ENCODE results near the gene STIP1. TPM values are rescaled to one million over a fixed set of nuclear protein-coding genes. Genes with fewer than 3 reads are reported as not detected.
A peak's percentile ranks its signal among the peaks of the same experiment; 100 is the strongest.

STIP1 gene
- total RNA-seq, 2 donors from 2014 or later: 35.8 to 63.6 TPM

- 90 to 92% methylated on average over 1 of the region's 1 CpG for WGBS, 2 donors
- Histone ChIP-seq H3K4me1 (peaks cover 29% of the 10 kb centered on the region), H3K27ac (no peak overlapping the region), H3K4me3 (no peak overlapping the region), H3K27me3 (no peaks in the 10 kb centered on the region), H3K9me3 (no peaks in the 10 kb centered on the region), H3K36me3 (replicated peaks in 1 of 2; ENCODE audit: insufficient read depth in 1 of 2, low read depth in 2 of 2) (no peaks in the 10 kb centered on the region)
- intact Hi-C loops (cut with DNase I): no loop called here
- ATAC-seq (no peak), DNase-seq (no peak)
- TF ChIP-seq CTCF (IDR thresholded peaks at IDR 0.05): no peak
Observed at GRCh38 chr11:64178203-64178602, 7.8 kb upstream of the STIP1 start.

GRCh38 chr11:64178951-64179639 lies 6.9 kb upstream of the STIP1 start:
- no peak overlapping the region for H3K27ac ChIP-seq
- H3K36me3 ChIP-seq (replicated peaks in 1 of 2; ENCODE audit: insufficient read depth in 1 of 2, low read depth in 2 of 2): no peaks in the 10 kb centered on the region
- no peaks in the 10 kb centered on the region for H3K27me3 ChIP-seq
- no peak overlapping the region for H3K4me3 ChIP-seq
- 91 to 93% methylated on average over 10 to 12 of the region's 12 CpGs for WGBS, 2 donors
- ATAC-seq (no peak), DNase-seq (no peak)
- H3K9me3 ChIP-seq: no peaks in the 10 kb centered on the region
- TF ChIP-seq CTCF (IDR thresholded peaks at IDR 0.05) (no peak), POLR2A (IDR thresholded peaks at IDR 0.05) (no peak)
- intact Hi-C loops (cut with DNase I): no loop called here
- peaks cover 38% of the 10 kb centered on the region for H3K4me1 ChIP-seq

- H3K27ac ChIP-seq: peak overlapping the region; percentile 72 to 96 (median 92)
- intact Hi-C loops (cut with DNase I): no loop called here
Observed at GRCh38 chr11:64180891-64181290, 5.1 kb upstream of the STIP1 start.

GRCh38 chr11:64181506-64182411 lies 4.2 kb upstream of the STIP1 start:
- TF ChIP-seq POLR2A (IDR thresholded peaks at IDR 0.05) (peak; percentile 90 to 94 (median 92)), CTCF (IDR thresholded peaks at IDR 0.05) (peak in 1 of 7 experiments; percentile 4)
- WGBS, 2 donors: 29 to 39% methylated on average over 12 to 17 of the region's 17 CpGs
- H3K27ac ChIP-seq: peak overlapping the region; percentile 72 to 96 (median 92)
- DNase-seq (peak; percentile 94 to 97 (median 96)), ATAC-seq (peak; percentile 57)
- no peak overlapping the region for H3K4me3 ChIP-seq
- no peaks in the 10 kb centered on the region for H3K27me3 ChIP-seq
- peaks cover 51% of the 10 kb centered on the region for H3K4me1 ChIP-seq
- H3K36me3 ChIP-seq (replicated peaks in 1 of 2; ENCODE audit: insufficient read depth in 1 of 2, low read depth in 2 of 2): no peaks in the 10 kb centered on the region
- H3K9me3 ChIP-seq: no peaks in the 10 kb centered on the region
- intact Hi-C loops (cut with DNase I): no loop called here

More at GRCh38 chr11:64180891-64181290, 5.1 kb upstream of the STIP1 start:
- H3K9me3 ChIP-seq: no peaks in the 10 kb centered on the region
- no peaks in the 10 kb centered on the region for H3K27me3 ChIP-seq
- DNase-seq (no peak), ATAC-seq (no peak)
- TF ChIP-seq POLR2A (IDR thresholded peaks at IDR 0.05): no peak
- TF ChIP-seq CTCF (IDR thresholded peaks at IDR 0.05): no peak
- H3K4me3 ChIP-seq: no peak overlapping the region
- WGBS, 2 donors: 61% methylated on average over 5 of the region's 5 CpGs
- no peaks in the 10 kb centered on the region for H3K36me3 ChIP-seq (replicated peaks in 1 of 2; ENCODE audit: insufficient read depth in 1 of 2, low read depth in 2 of 2)
- H3K4me1 ChIP-seq: peaks cover 51% of the 10 kb centered on the region
